Fibroblast of lung (primary cell): Measurements from ENCODE around the gene CCDC73.

Source experiments
- EZH2 ChIP-seq: IDR thresholded peaks from 2 replicates; pipeline ENCODE4 v1.5.1; 2012; ENCODE audit warnings: low read length, control low read depth, mild to moderate bottlenecking; ENCODE audit errors: missing control alignments
- TF ChIP-seq, protein P1 (sequence below), 2 donors: IDR thresholded peaks in 1 of 2; conservative IDR thresholded peaks in 1 of 2; 1 replicate in 1 of 2; 2 replicates in 1 of 2; pipeline ENCODE4 v1.5.1; 2011 to 2012; ENCODE audit warnings: low read length in 2 of 2, control low read depth in 1 of 2, inconsistent platforms in 1 of 2, low read depth in 1 of 2, mild to moderate bottlenecking in 1 of 2

DNA sequence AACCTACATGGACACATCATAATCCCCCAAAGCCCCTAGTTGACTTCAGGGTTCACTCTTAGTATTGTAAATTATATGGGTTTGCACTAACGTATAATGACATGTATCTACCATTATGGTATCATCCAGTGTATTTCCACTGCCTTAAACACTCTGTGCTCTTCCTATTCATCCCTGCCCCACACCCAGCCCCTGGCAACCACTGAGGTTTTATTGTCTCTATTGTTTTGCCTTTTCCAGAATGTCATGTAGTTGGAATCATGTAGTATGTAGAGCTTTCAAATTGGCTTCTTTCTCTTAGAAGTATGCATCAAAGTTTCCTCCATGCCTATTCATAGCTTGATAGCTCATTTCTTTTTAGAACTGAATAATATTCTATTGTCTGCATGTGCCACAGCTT lies 227.3 kb downstream of the CCDC73 start:
- TF ChIP-seq EZH2: no peak
- TF ChIP-seq, protein P1, sequence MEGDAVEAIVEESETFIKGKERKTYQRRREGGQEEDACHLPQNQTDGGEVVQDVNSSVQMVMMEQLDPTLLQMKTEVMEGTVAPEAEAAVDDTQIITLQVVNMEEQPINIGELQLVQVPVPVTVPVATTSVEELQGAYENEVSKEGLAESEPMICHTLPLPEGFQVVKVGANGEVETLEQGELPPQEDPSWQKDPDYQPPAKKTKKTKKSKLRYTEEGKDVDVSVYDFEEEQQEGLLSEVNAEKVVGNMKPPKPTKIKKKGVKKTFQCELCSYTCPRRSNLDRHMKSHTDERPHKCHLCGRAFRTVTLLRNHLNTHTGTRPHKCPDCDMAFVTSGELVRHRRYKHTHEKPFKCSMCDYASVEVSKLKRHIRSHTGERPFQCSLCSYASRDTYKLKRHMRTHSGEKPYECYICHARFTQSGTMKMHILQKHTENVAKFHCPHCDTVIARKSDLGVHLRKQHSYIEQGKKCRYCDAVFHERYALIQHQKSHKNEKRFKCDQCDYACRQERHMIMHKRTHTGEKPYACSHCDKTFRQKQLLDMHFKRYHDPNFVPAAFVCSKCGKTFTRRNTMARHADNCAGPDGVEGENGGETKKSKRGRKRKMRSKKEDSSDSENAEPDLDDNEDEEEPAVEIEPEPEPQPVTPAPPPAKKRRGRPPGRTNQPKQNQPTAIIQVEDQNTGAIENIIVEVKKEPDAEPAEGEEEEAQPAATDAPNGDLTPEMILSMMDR (conservative IDR thresholded peaks at IDR 0.05 in 1 of 2, IDR thresholded peaks at IDR 0.05 in 1 of 2; ENCODE audit: low read depth in 1 of 2, low read length in 2 of 2): no peak
